Muscle layer of duodenum (tissue), 2 donors: ENCODE measurements around the gene LRTM2.

Source experiments
- H3K27ac ChIP-seq: one replicate; pipeline ENCODE4 v1.7.0; 2013; ENCODE audit warnings: mild to moderate bottlenecking, low read length
- H3K27me3 ChIP-seq: one replicate; pipeline ENCODE4 v1.7.0; 2013; ENCODE audit warnings: low read depth, mild to moderate bottlenecking, control low read depth, low read length
- H3K36me3 ChIP-seq, 2 donors: one replicate each; pipeline ENCODE4 v1.7.0; 2013; ENCODE audit warnings: low read length in 2 of 2, control low read depth in 1 of 2, mild to moderate bottlenecking in 1 of 2; ENCODE audit not compliant: insufficient read depth in 2 of 2, control insufficient read depth in 1 of 2
- H3K4me1 ChIP-seq, 2 donors: one replicate each; pipeline ENCODE4 v1.7.0; 2013; ENCODE audit warnings: low read length in 2 of 2, mild to moderate bottlenecking in 2 of 2, control low read depth in 1 of 2, moderate library complexity in 1 of 2; ENCODE audit not compliant: insufficient read depth in 2 of 2, control insufficient read depth in 1 of 2
- H3K4me3 ChIP-seq, 2 donors: one replicate each; pipeline ENCODE4 v1.7.0; 2013; ENCODE audit warnings: low read length in 2 of 2, low read depth in 1 of 2, mild to moderate bottlenecking in 1 of 2
- H3K9me3 ChIP-seq, 2 donors: one replicate each; pipeline ENCODE4 v1.7.0; 2013; ENCODE audit warnings: low read length in 2 of 2, control low read depth in 1 of 2, mild to moderate bottlenecking in 1 of 2; ENCODE audit not compliant: control insufficient read depth in 1 of 2
- donor health status: healthy.

LRTM2 gene

GRCh38 chr12:1798641-1799020 is 21.7 kb upstream of the LRTM2 start:
- Histone ChIP-seq H3K36me3 (no peaks in the 10 kb centered on the region), H3K4me3 (no peak overlapping the region), H3K9me3 (no peaks in the 10 kb centered on the region), H3K27me3 (no peaks in the 10 kb centered on the region), H3K4me1 (peaks cover 0 to 8% of the 10 kb centered on the region in 2 donors), H3K27ac (no peak overlapping the region)

GRCh38 chr12:1799051-1799881 is 21.1 kb upstream of the LRTM2 start:
- no peaks in the 10 kb centered on the region for H3K9me3 ChIP-seq
- H3K27me3 ChIP-seq: no peaks in the 10 kb centered on the region
- no peak overlapping the region for H3K4me3 ChIP-seq
- H3K4me1 ChIP-seq: peaks cover 0 to 8% of the 10 kb centered on the region in 2 donors
- H3K36me3 ChIP-seq: no peaks in the 10 kb centered on the region
- H3K27ac ChIP-seq: no peak overlapping the region

GRCh38 chr12:1799882-1800400 is 20.4 kb upstream of the LRTM2 start:
- no peaks in the 10 kb centered on the region for H3K9me3 ChIP-seq
- H3K4me3 ChIP-seq: no peak overlapping the region
- peaks cover 0 to 8% of the 10 kb centered on the region in 2 donors for H3K4me1 ChIP-seq
- no peaks in the 10 kb centered on the region for H3K27me3 ChIP-seq
- no peaks in the 10 kb centered on the region for H3K36me3 ChIP-seq
- no peak overlapping the region for H3K27ac ChIP-seq

- Histone ChIP-seq H3K27me3 (no peaks in the 10 kb centered on the region), H3K4me1 (peaks cover 0 to 4% of the 10 kb centered on the region in 2 donors), H3K4me3 (no peak overlapping the region), H3K27ac (no peak overlapping the region), H3K36me3 (no peaks in the 10 kb centered on the region), H3K9me3 (no peaks in the 10 kb centered on the region)
Measured at GRCh38 chr12:1800401-1801302, 19.7 kb upstream of the LRTM2 start.

- no peaks in the 10 kb centered on the region for H3K27me3 ChIP-seq
- H3K36me3 ChIP-seq: no peaks in the 10 kb centered on the region
- no peak overlapping the region for H3K4me3 ChIP-seq
- no peaks in the 10 kb centered on the region for H3K4me1 ChIP-seq
- no peak overlapping the region for H3K27ac ChIP-seq
- no peaks in the 10 kb centered on the region for H3K9me3 ChIP-seq
Measured at GRCh38 chr12:1801303-1801975, 18.9 kb upstream of the LRTM2 start.

GRCh38 chr12:1803736-1804135 is 16.6 kb upstream of the LRTM2 start:
- no peaks in the 10 kb centered on the region for H3K4me1 ChIP-seq
- H3K27me3 ChIP-seq: no peaks in the 10 kb centered on the region
- H3K27ac ChIP-seq: no peak overlapping the region
- H3K36me3 ChIP-seq: no peaks in the 10 kb centered on the region
- H3K4me3 ChIP-seq: no peak overlapping the region
- no peaks in the 10 kb centered on the region for H3K9me3 ChIP-seq

- no peaks in the 10 kb centered on the region for H3K9me3 ChIP-seq
- H3K27ac ChIP-seq: no peak overlapping the region
- H3K4me1 ChIP-seq: no peaks in the 10 kb centered on the region
- no peaks in the 10 kb centered on the region for H3K27me3 ChIP-seq
- H3K4me3 ChIP-seq: no peak overlapping the region
- H3K36me3 ChIP-seq: no peaks in the 10 kb centered on the region
Measured at GRCh38 chr12:1804545-1805332, 15.6 kb upstream of the LRTM2 start.

GRCh38 chr12:1805441-1806081 is 14.8 kb upstream of the LRTM2 start:
- H3K4me1 ChIP-seq: peaks cover 0 to 2% of the 10 kb centered on the region in 2 donors

GRCh38 chr12:1806301-1807086 is 13.9 kb upstream of the LRTM2 start:
- Histone ChIP-seq H3K27me3 (no peaks in the 10 kb centered on the region), H3K4me1 (peaks cover 0 to 3% of the 10 kb centered on the region in 2 donors), H3K36me3 (no peaks in the 10 kb centered on the region), H3K9me3 (no peaks in the 10 kb centered on the region), H3K4me3 (no peak overlapping the region), H3K27ac (no peak overlapping the region)

More at GRCh38 chr12:1805441-1806081, 14.8 kb upstream of the LRTM2 start:
- Histone ChIP-seq H3K27me3 (no peaks in the 10 kb centered on the region), H3K4me3 (no peak overlapping the region), H3K27ac (no peak overlapping the region), H3K9me3 (no peaks in the 10 kb centered on the region), H3K36me3 (no peaks in the 10 kb centered on the region)
